H9 (cell line): ENCODE measurements around the gene SLC29A2. TPM values are rescaled to one million over a fixed set of nuclear protein-coding genes. Genes with fewer than 3 reads are reported as not detected.

Experiments
- DNase-seq: peaks from one replicate; pipeline ENCODE4 v3.0.0-alpha.2; 2017
- H2AFZ ChIP-seq: one replicate; pipeline ENCODE4 v1.6.1; 2013; ENCODE audit warnings: mild to moderate bottlenecking, low read length, control low read depth, moderate library complexity
- H2AK5ac ChIP-seq: 2 replicates; pipeline ENCODE4 v1.6.1; 2013; ENCODE audit warnings: low read length, control low read depth, mixed read lengths; ENCODE audit not compliant: insufficient read length
- H2BK120ac ChIP-seq: one replicate; pipeline ENCODE4 v1.6.1; 2013; ENCODE audit warnings: low read depth, mild to moderate bottlenecking, low read length, control low read depth, inconsistent platforms; ENCODE audit not compliant: poor library complexity, severe bottlenecking
- H2BK12ac ChIP-seq: 2 replicates; pipeline ENCODE4 v1.6.1; 2013; ENCODE audit warnings: low read length, control low read depth, mixed read lengths, low read depth; ENCODE audit not compliant: insufficient read length
- H2BK15ac ChIP-seq: 2 replicates; pipeline ENCODE4 v1.6.1; 2013; ENCODE audit warnings: low read depth, low read length, control low read depth
- H2BK20ac ChIP-seq: one replicate; pipeline ENCODE4 v1.6.1; 2013; ENCODE audit warnings: low read depth, mild to moderate bottlenecking, low read length, control low read depth, inconsistent platforms; ENCODE audit not compliant: poor library complexity, severe bottlenecking
- H2BK5ac ChIP-seq: 2 replicates; pipeline ENCODE4 v1.6.1; 2013; ENCODE audit warnings: low read length, control low read depth, mixed read lengths; ENCODE audit not compliant: insufficient read length
- H3K14ac ChIP-seq: 2 replicates; pipeline ENCODE4 v1.6.1; 2013; ENCODE audit warnings: low read length, control low read depth; ENCODE audit not compliant: insufficient read depth
- H3K18ac ChIP-seq: 2 replicates; pipeline ENCODE4 v1.6.1; 2013; ENCODE audit warnings: low read depth, mild to moderate bottlenecking, mixed read lengths, low read length, control low read depth; ENCODE audit not compliant: insufficient read length
- H3K23ac ChIP-seq: 2 replicates; pipeline ENCODE4 v1.6.1; 2013; ENCODE audit warnings: low read length, control low read depth, mixed read lengths, low read depth; ENCODE audit not compliant: insufficient read length
- H3K23me2 ChIP-seq: 2 replicates; pipeline ENCODE4 v1.6.1; 2013; ENCODE audit warnings: low read depth, mild to moderate bottlenecking, mixed read lengths, low read length, control low read depth; ENCODE audit not compliant: insufficient read length, poor library complexity, severe bottlenecking
- H3K27ac ChIP-seq: 2 replicates; pipeline ENCODE4 v1.5.1; 2013; ENCODE audit warnings: low read length, control low read depth, mixed read lengths, low read depth; ENCODE audit not compliant: insufficient read length
- H3K27me3 ChIP-seq: 2 replicates; pipeline ENCODE4 v1.6.1; 2013; ENCODE audit warnings: low read length, control low read depth, inconsistent platforms; ENCODE audit not compliant: insufficient read depth
- H3K4ac ChIP-seq: 2 replicates; pipeline ENCODE4 v1.6.1; 2013; ENCODE audit warnings: low read depth, mild to moderate bottlenecking, control low read depth, inconsistent platforms, low read length, moderate library complexity
- H3K4me1 ChIP-seq: 2 replicates; pipeline ENCODE4 v1.6.1; 2013; ENCODE audit warnings: low read length, control low read depth, inconsistent platforms; ENCODE audit not compliant: insufficient read depth
- H3K4me2 ChIP-seq: 2 replicates; pipeline ENCODE4 v1.6.1; 2013; ENCODE audit warnings: low read length, control low read depth, mixed read lengths; ENCODE audit not compliant: insufficient read length, insufficient read depth
- H3K56ac ChIP-seq: 2 replicates; pipeline ENCODE4 v1.6.1; 2013; ENCODE audit warnings: low read depth, mild to moderate bottlenecking, mixed read lengths, low read length, control low read depth; ENCODE audit not compliant: insufficient read length
- H3K79me1 ChIP-seq: 2 replicates; pipeline ENCODE4 v1.6.1; 2013; ENCODE audit warnings: low read depth, mild to moderate bottlenecking, moderate library complexity, low read length, control low read depth, inconsistent platforms; ENCODE audit not compliant: insufficient read depth, poor library complexity, severe bottlenecking
- H3K79me2 ChIP-seq: 2 replicates; pipeline ENCODE4 v1.6.1; 2013; ENCODE audit warnings: low read length, control low read depth, inconsistent platforms; ENCODE audit not compliant: insufficient read depth
- H3K9ac ChIP-seq: 2 replicates; pipeline ENCODE4 v1.6.1; 2013; ENCODE audit warnings: low read length, control low read depth, mixed read lengths; ENCODE audit not compliant: insufficient read length; ENCODE audit errors: extremely low read depth
- H3K9me3 ChIP-seq: one replicate; pipeline ENCODE4 v1.6.1; 2013; ENCODE audit warnings: low read depth, low read length, inconsistent platforms; ENCODE audit not compliant: control insufficient read depth
- H3T11ph ChIP-seq: one replicate; pipeline ENCODE4 v1.6.1; 2013; ENCODE audit warnings: mild to moderate bottlenecking, low read length, control low read depth, inconsistent platforms
- H4K20me1 ChIP-seq: one replicate; pipeline ENCODE4 v1.6.1; 2013; ENCODE audit not compliant: control insufficient read depth, insufficient read length, insufficient read depth
- H4K5ac ChIP-seq: 2 replicates; pipeline ENCODE4 v1.6.1; 2013; ENCODE audit warnings: low read depth, mild to moderate bottlenecking, mixed read lengths, low read length, control low read depth; ENCODE audit not compliant: insufficient read length
- H4K8ac ChIP-seq: replicated peaks from 2 replicates; pipeline ENCODE4 v1.6.1; 2013; ENCODE audit warnings: low read length, control low read depth, mixed read lengths, low read depth; ENCODE audit not compliant: insufficient read length
- H4K91ac ChIP-seq: 2 replicates; pipeline ENCODE4 v1.6.1; 2013; ENCODE audit warnings: low read depth, mild to moderate bottlenecking, moderate library complexity, mixed read lengths, low read length, control low read depth; ENCODE audit not compliant: insufficient read length
- H3K27ac Mint-ChIP-seq, 3 experiments: 2 replicates in 2 of 3; 3 replicates in 1 of 3; pipeline ENCODE4 v1.8.0; 2020 to 2021; ENCODE audit warnings: mixed read lengths in 3 of 3, mild to moderate bottlenecking in 1 of 3, moderate library complexity in 1 of 3
- H3K27me3 Mint-ChIP-seq: 2 replicates; pipeline ENCODE4 v1.8.0; 2021; ENCODE audit warnings: low read depth, mild to moderate bottlenecking, moderate library complexity, mixed read lengths
- H3K36me3 Mint-ChIP-seq, 3 experiments: 2 replicates in 2 of 3; 3 replicates in 1 of 3; pipeline ENCODE4 v1.8.0; 2020 to 2021; ENCODE audit warnings: low read depth in 3 of 3, mixed read lengths in 3 of 3; ENCODE audit not compliant: insufficient read depth in 1 of 3
- H3K4me1 Mint-ChIP-seq, 2 experiments: 2 replicates each; pipeline ENCODE4 v1.8.0; 2020; ENCODE audit warnings: mixed read lengths in 2 of 2
- H3K4me3 Mint-ChIP-seq, 2 experiments: 2 replicates in 1 of 2; 3 replicates in 1 of 2; pipeline ENCODE4 v1.8.0; 2020 to 2021; ENCODE audit warnings: mild to moderate bottlenecking in 2 of 2, mixed read lengths in 2 of 2, moderate library complexity in 1 of 2
- H3K9me3 Mint-ChIP-seq, 2 experiments: 2 replicates in 1 of 2; 3 replicates in 1 of 2; pipeline ENCODE4 v1.8.0; 2020; ENCODE audit warnings: mild to moderate bottlenecking in 2 of 2, mixed read lengths in 2 of 2, moderate library complexity in 1 of 2
- WGBS: extraction: QIAGEN DNeasy Blood & Tissue Kit; methylation state at CpG from one replicate; pipeline ENCODE4 v1.1.7; 2013; ENCODE audit warnings: missing lambda C conversion rate, low lambda C conversion rate, mixed read lengths; ENCODE audit not compliant: insufficient read length; ENCODE audit errors: extremely low coverage; 5-methylcytosine and 5-hydroxymethylcytosine counted together
- total RNA-seq: library from RNA; stranded (reverse); gene quantifications from 2 replicates; pipeline ENCODE4 v1.2.1, GENCODE V29; 2021
- TF ChIP-seq, protein P1 (sequence below): fragments of 200-600 bp; sonication (generic); conservative IDR thresholded peaks from 3 replicates; pipeline ENCODE4 v1.8.0; 2021; ENCODE audit warnings: antibody characterized with exemption, mild to moderate bottlenecking

SLC29A2 gene
- total RNA-seq, 1 experiment from 2014 or later: 29.8 TPM

DNA sequence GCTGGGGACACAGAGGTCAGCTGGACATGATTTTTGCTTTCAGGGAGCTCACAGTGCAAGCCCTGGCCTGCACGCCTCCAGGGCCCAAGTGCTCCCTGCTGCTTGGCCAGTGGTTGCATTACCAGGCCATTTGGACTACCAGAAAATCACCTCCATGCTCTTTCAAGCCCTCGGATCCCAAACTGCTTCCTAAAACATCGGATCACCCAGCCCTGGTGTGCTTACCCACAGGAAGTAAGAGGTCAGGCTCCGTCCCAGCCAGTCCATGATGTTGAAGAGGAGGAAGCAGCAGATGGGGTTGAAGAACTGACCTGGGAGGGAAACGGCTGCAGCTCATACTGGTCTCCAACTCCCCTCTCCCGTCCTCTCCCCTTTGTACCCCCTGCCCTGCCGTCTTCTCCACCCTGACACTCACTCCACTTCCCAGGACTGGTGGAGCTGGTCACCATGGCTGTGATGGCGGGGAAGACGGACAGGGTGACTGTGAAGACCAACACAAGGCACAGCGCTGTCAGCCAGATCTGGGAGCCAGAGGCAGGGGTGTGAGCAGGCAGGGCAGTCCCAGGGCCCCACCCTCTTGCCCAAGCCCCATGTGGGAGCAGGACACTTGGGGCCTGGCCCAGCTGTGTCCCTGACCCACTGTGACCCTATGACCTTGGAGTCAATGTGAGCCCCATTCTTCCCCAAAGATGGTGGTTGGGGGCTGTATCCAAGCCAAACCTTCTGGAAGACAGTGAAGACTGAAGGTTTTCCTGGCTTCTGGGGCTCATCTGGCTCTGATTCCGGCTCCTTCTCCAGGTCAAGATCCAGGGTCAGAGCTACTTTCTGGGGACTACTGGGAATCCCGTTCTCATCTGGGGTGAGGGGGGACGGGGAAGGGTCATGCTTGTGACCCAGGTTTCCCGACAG is 5.6 kb downstream of the SLC29A2 start:
- Histone ChIP-seq H4K5ac (no peak overlapping the region), H2AK5ac (no peak overlapping the region), H4K91ac (no peak overlapping the region), H3T11ph (no peak overlapping the region), H3K27me3 (no peaks in the 10 kb centered on the region), H4K20me1 (no peaks in the 10 kb centered on the region), H3K9me3 (no peaks in the 10 kb centered on the region), H2BK20ac (no peak overlapping the region), H2BK120ac (no peak overlapping the region), H2BK5ac (no peak overlapping the region), H3K56ac (no peak overlapping the region), H3K79me1 (no peaks in the 10 kb centered on the region), H3K4me2 (no peak overlapping the region), H3K79me2 (no peaks in the 10 kb centered on the region; the same call in 1 of the 2 replicates), H3K9ac (no peak overlapping the region), H3K18ac (no peak overlapping the region), H4K8ac (no peak overlapping the region), H2AFZ (no peak overlapping the region), H3K27ac (no peak overlapping the region), H3K4ac (no peak overlapping the region), H3K4me1 (no peaks in the 10 kb centered on the region), H2BK12ac (no peak overlapping the region), H3K14ac (no peak overlapping the region; the same call in 1 of the 2 replicates), H2BK15ac (no peak overlapping the region), H3K23ac (no peak overlapping the region), H3K23me2 (peaks cover 5% of the 10 kb centered on the region)
- Mint-ChIP-seq H3K27ac (peak overlapping the region; percentile 53 to 90 (median 65); a peak in 4 of 7 replicates), H3K9me3 (no peaks in the 10 kb centered on the region), H3K27me3 (no peaks in the 10 kb centered on the region; the same call in 1 of the 2 replicates), H3K36me3 (peaks cover 46 to 81% (median 68%) of the 10 kb centered on the region in 3 experiments), H3K4me3 (no peak overlapping the region), H3K4me1 (peaks cover 10 to 16% of the 10 kb centered on the region in 2 experiments)
- no peak for DNase-seq
- no CpG with 5 or more reads among the region's 14 CpGs for WGBS
- TF ChIP-seq, protein P1, sequence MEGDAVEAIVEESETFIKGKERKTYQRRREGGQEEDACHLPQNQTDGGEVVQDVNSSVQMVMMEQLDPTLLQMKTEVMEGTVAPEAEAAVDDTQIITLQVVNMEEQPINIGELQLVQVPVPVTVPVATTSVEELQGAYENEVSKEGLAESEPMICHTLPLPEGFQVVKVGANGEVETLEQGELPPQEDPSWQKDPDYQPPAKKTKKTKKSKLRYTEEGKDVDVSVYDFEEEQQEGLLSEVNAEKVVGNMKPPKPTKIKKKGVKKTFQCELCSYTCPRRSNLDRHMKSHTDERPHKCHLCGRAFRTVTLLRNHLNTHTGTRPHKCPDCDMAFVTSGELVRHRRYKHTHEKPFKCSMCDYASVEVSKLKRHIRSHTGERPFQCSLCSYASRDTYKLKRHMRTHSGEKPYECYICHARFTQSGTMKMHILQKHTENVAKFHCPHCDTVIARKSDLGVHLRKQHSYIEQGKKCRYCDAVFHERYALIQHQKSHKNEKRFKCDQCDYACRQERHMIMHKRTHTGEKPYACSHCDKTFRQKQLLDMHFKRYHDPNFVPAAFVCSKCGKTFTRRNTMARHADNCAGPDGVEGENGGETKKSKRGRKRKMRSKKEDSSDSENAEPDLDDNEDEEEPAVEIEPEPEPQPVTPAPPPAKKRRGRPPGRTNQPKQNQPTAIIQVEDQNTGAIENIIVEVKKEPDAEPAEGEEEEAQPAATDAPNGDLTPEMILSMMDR: no peak
